HL-60 (cell line): ENCODE measurements around the gene CSTF2T.

Experiments
- DNase-seq, 2 experiments: peaks; one replicate each; pipeline ENCODE4 v3.0.0-alpha.2; 2010 to 2020; ENCODE audit warnings: low read depth in 1 of 2, low spot score in 1 of 2
- H3K27ac ChIP-seq: fragments of 250-450 bp; sonication (Bioruptor Pico); replicated peaks from 2 replicates; pipeline ENCODE4 v1.5.1; 2020; ENCODE audit warnings: mild to moderate bottlenecking, moderate library complexity
- H3K27me3 ChIP-seq: fragments of 250-450 bp; sonication (Bioruptor Pico); 2 replicates; pipeline ENCODE4 v1.5.1; 2021; ENCODE audit warnings: mild to moderate bottlenecking, moderate library complexity; ENCODE audit not compliant: insufficient read depth, poor library complexity, severe bottlenecking
- H3K4me3 ChIP-seq: replicated peaks from 2 replicates; pipeline ENCODE4 v1.5.1; 2011; ENCODE audit warnings: mild to moderate bottlenecking, control low read depth, low read length; ENCODE audit not compliant: insufficient read depth
- CTCF ChIP-seq: IDR thresholded peaks from one replicate; pipeline ENCODE4 v1.5.1; 2011; ENCODE audit warnings: low read length, control low read depth, inconsistent platforms; ENCODE audit not compliant: insufficient read depth
- GABPA ChIP-seq: IDR thresholded peaks from 2 replicates; pipeline ENCODE4 v1.6.1; 2012; ENCODE audit warnings: low read depth
- POLR2AphosphoS5 ChIP-seq: IDR thresholded peaks from 2 replicates; pipeline ENCODE4 v1.6.1; 2012; ENCODE audit warnings: low read depth
- REST ChIP-seq: IDR thresholded peaks from 2 replicates; pipeline ENCODE4 v1.6.1; 2012; ENCODE audit warnings: low read depth; ENCODE audit not compliant: insufficient replicate concordance
- SPI1 ChIP-seq: IDR thresholded peaks from 2 replicates; pipeline ENCODE4 v1.6.1; 2012; ENCODE audit warnings: low read depth, mild to moderate bottlenecking, borderline replicate concordance

CSTF2T gene

GRCh38 chr10:51745397-51745796, 46.0 kb upstream of the CSTF2T start:
- Histone ChIP-seq H3K4me3 (no peak overlapping the region), H3K27me3 (no peaks in the 10 kb centered on the region), H3K27ac (no peak overlapping the region)
- TF ChIP-seq CTCF (no peak), REST (no peak), GABPA (no peak), POLR2AphosphoS5 (no peak), SPI1 (no peak)
- DNase-seq: no peak

GRCh38 chr10:51744235-51745000, 45.0 kb upstream of the CSTF2T start:
- Histone ChIP-seq H3K27me3 (no peaks in the 10 kb centered on the region), H3K4me3 (no peak overlapping the region), H3K27ac (no peak overlapping the region)
- TF ChIP-seq REST: no peak
- no peak for TF ChIP-seq CTCF
- no peak for TF ChIP-seq POLR2AphosphoS5
- TF ChIP-seq GABPA: no peak
- TF ChIP-seq SPI1: no peak
- DNase-seq: no peak

- H3K27ac ChIP-seq: no peak overlapping the region
- no peaks in the 10 kb centered on the region for H3K27me3 ChIP-seq
- DNase-seq: no peak
- no peak overlapping the region for H3K4me3 ChIP-seq
- TF ChIP-seq SPI1: no peak
- no peak for TF ChIP-seq CTCF
- no peak for TF ChIP-seq POLR2AphosphoS5
- TF ChIP-seq GABPA: no peak
- TF ChIP-seq REST: no peak
Observed at GRCh38 chr10:51743146-51743545, 43.8 kb upstream of the CSTF2T start.
